H1 (cell line): ENCODE data around the gene SGSM1. TPM values are rescaled to one million over a fixed set of nuclear protein-coding genes. Genes with fewer than 3 reads are reported as not detected.

Experiments used
- CBX8 ChIP-seq: fragments of 300-800, 300-1000 bp; sonication (generic); IDR thresholded peaks from 2 replicates; pipeline ENCODE4 v1.7.1; 2016; ENCODE audit warnings: low read depth, low read length, borderline replicate concordance
- JUN ChIP-seq: IDR thresholded peaks from 2 replicates; pipeline ENCODE4 v1.6.1; 2011; ENCODE audit warnings: low read depth, mild to moderate bottlenecking, improper control_type of control experiment, low read length
- POLR2A ChIP-seq, 2 experiments: IDR thresholded peaks; 1 replicate in 1 of 2; 2 replicates in 1 of 2; pipeline ENCODE4 v1.6.1; 2011; ENCODE audit warnings: low read depth in 2 of 2, low read length in 2 of 2, mild to moderate bottlenecking in 2 of 2; ENCODE audit errors: control extremely low read depth in 1 of 2
- TAF1 ChIP-seq: IDR thresholded peaks from 2 replicates; pipeline ENCODE4 v1.6.1; 2011; ENCODE audit warnings: mild to moderate bottlenecking, low read depth, low read length
- polyA plus RNA-seq, 7 experiments: library from polyadenylated mRNA; depleted of rRNA in 3 of 7; stranded (reverse) in 5 of 7; unstranded in 2 of 7; fragments of >200 nt in 5 of 7; fragments of 200-250 nt in 2 of 7; gene quantifications; 1 replicate in 5 of 7; 2 replicates in 1 of 7; 4 replicates in 1 of 7; pipeline versions ENCODE4 v1.2.1 to v1.2.3, GENCODE V29; 2011 to 2013; ENCODE audit warnings: missing spikeins in 2 of 7, mixed read lengths in 2 of 7
- total RNA-seq: library from RNA; stranded (reverse); fragmentation: NEBNext Ultra II Directional; extraction: Animal tissue kit (Norgen Biotek cat#: 25700); gene quantifications from 2 replicates; pipeline ENCODE4 v1.2.1, GENCODE V29; 2021

SGSM1 gene
- total and polyA plus RNA-seq, 2 of the 8 experiments (the other 6 are each of a cell fraction or from before 2014, with no cell fraction given) = 2.8 to 5.2 TPM

GRCh38 chr22:24810043-24810749 is 4.2 kb downstream of the SGSM1 start (continued):
- TF ChIP-seq JUN = no peak
- no peak for TF ChIP-seq TAF1
- no peak for TF ChIP-seq POLR2A (IDR thresholded peaks at IDR 0.05; ENCODE audit: control extremely low read depth in 1 of 2, low read depth in 2 of 2, low read length in 2 of 2)
- TF ChIP-seq CBX8 = no peak
